Loucy (cell line): ENCODE measurements around the gene DPCD.

ENCODE experiments used
- H2AFZ ChIP-seq: fragments of 200-600 bp; sonication (generic); 2 replicates; pipeline ENCODE4 v1.6.0; 2016; ENCODE audit warnings: antibody characterized with exemption, mild to moderate bottlenecking, low read length, moderate library complexity
- H3F3A ChIP-seq: fragments of 200-600 bp; 2 replicates; pipeline ENCODE4 v1.6.0; 2016; ENCODE audit warnings: antibody characterized with exemption, low read depth, mild to moderate bottlenecking
- H3K27me3 ChIP-seq: fragments of 200-600 bp; sonication (generic); 2 replicates; pipeline ENCODE4 v1.6.1; 2014; ENCODE audit warnings: low read length, mild to moderate bottlenecking; ENCODE audit not compliant: insufficient read depth, poor library complexity, severe bottlenecking
- H3K36me3 ChIP-seq: fragments of 200-600 bp; sonication (generic); 2 replicates; pipeline ENCODE4 v1.6.1; 2016; ENCODE audit warnings: low read length; ENCODE audit not compliant: insufficient read depth
- H3K4me1 ChIP-seq: fragments of 200-600 bp; sonication (generic); 2 replicates; pipeline ENCODE4 v1.5.1; 2014; ENCODE audit warnings: low read length, mild to moderate bottlenecking; ENCODE audit not compliant: insufficient read depth, poor library complexity, severe bottlenecking
- H3K4me2 ChIP-seq: fragments of 200-600 bp; sonication (generic); 2 replicates; pipeline ENCODE4 v1.6.0; 2014; ENCODE audit warnings: antibody characterized with exemption, low read length, low read depth, mild to moderate bottlenecking; ENCODE audit not compliant: poor library complexity, severe bottlenecking
- H3K4me3 ChIP-seq: fragments of 200-600 bp; sonication (generic); 2 replicates; pipeline ENCODE4 v1.5.1; 2014; ENCODE audit warnings: low read length, mild to moderate bottlenecking, mixed read lengths; ENCODE audit not compliant: poor library complexity, severe bottlenecking
- H3K79me2 ChIP-seq: fragments of 200-600 bp; sonication (generic); 2 replicates; pipeline ENCODE4 v1.6.1; 2014; ENCODE audit warnings: low read length; ENCODE audit not compliant: insufficient read depth
- H3K9ac ChIP-seq: fragments of 200-600 bp; sonication (generic); 2 replicates; pipeline ENCODE4 v1.6.0; 2014; ENCODE audit warnings: mild to moderate bottlenecking, low read depth, low read length, moderate library complexity; ENCODE audit not compliant: poor library complexity, severe bottlenecking
- H3K9me2 ChIP-seq: fragments of 200-600 bp; sonication (generic); replicated peaks from 2 replicates; pipeline ENCODE4 v1.6.1; 2016; ENCODE audit warnings: low read depth, low read length, mixed read lengths
- H3K9me3 ChIP-seq: fragments of 200-600 bp; sonication (generic); 2 replicates; pipeline ENCODE4 v1.6.1; 2014; ENCODE audit warnings: mild to moderate bottlenecking, antibody characterized with exemption, low read length, low read depth; ENCODE audit not compliant: insufficient read depth
- H4K20me1 ChIP-seq: fragments of 200-600 bp; sonication (generic); 2 replicates; pipeline ENCODE4 v1.6.0; 2014; ENCODE audit warnings: antibody characterized with exemption, low read length, mild to moderate bottlenecking; ENCODE audit not compliant: insufficient read depth, poor library complexity, severe bottlenecking
- EZH2phosphoT487 ChIP-seq: fragments of 200-600 bp; IDR thresholded peaks from 2 replicates; pipeline ENCODE4 v1.6.1; 2018; ENCODE audit warnings: antibody characterized with exemption, mild to moderate bottlenecking, moderate library complexity, borderline replicate concordance
- TF ChIP-seq, protein P1 (sequence below): fragments of 200-600 bp; sonication (generic); conservative IDR thresholded peaks from 2 replicates; pipeline ENCODE4 v1.5.1; 2014; ENCODE audit warnings: mild to moderate bottlenecking, antibody characterized with exemption, low read length

DPCD gene

DNA sequence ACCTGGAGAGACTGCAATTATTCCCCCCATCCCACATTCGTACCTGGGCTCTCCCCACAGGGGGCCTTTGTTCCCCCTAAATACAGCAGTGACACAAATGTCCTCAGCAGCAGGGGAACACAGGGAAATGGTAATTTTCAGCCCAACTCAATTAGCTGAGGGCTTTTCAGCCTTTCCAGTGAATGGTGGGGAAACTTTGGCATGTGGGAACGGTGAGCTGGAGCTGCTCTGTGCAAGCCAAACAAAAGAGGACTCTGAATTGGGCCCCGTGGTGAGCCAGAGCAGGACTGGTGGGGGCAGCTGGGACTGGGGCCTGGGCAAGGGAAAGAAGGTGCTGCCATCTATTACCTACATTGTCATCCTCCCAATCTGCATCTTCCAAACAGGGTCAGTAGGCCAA lies 55.9 kb downstream of the DPCD start:
- Histone ChIP-seq H3K9ac (no peak overlapping the region), H4K20me1 (no peaks in the 10 kb centered on the region), H3K9me2 (no peaks in the 10 kb centered on the region), H3K4me3 (no peak overlapping the region), H3K36me3 (peaks cover 25% of the 10 kb centered on the region; the same call in 1 of the 2 replicates), H3F3A (no peaks in the 10 kb centered on the region), H3K4me1 (no peaks in the 10 kb centered on the region), H3K9me3 (no peaks in the 10 kb centered on the region), H2AFZ (no peak overlapping the region), H3K79me2 (no peaks in the 10 kb centered on the region), H3K27me3 (no peaks in the 10 kb centered on the region), H3K4me2 (no peak overlapping the region)
- TF ChIP-seq EZH2phosphoT487 = no peak
- TF ChIP-seq, protein P1, sequence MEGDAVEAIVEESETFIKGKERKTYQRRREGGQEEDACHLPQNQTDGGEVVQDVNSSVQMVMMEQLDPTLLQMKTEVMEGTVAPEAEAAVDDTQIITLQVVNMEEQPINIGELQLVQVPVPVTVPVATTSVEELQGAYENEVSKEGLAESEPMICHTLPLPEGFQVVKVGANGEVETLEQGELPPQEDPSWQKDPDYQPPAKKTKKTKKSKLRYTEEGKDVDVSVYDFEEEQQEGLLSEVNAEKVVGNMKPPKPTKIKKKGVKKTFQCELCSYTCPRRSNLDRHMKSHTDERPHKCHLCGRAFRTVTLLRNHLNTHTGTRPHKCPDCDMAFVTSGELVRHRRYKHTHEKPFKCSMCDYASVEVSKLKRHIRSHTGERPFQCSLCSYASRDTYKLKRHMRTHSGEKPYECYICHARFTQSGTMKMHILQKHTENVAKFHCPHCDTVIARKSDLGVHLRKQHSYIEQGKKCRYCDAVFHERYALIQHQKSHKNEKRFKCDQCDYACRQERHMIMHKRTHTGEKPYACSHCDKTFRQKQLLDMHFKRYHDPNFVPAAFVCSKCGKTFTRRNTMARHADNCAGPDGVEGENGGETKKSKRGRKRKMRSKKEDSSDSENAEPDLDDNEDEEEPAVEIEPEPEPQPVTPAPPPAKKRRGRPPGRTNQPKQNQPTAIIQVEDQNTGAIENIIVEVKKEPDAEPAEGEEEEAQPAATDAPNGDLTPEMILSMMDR = no peak

DNA sequence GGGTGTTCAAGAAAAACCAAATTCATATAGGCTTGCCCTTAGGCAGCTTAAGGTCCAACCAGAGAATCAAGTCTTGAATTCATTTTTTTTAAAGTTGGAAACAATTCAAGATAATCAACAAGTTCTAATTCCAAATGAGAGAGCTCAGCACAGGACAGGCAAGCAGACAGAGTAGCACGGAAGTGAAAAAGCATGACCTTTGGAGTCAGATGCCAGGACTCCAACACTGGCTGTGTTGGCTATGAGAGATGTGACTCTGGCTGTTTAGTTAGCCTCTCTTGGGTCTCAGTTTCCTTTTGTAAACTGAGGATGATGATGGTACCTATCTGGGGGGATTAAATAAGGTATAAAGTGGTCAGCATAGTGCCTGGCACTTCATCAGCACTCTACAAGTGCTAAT lies 57.5 kb downstream of the DPCD start:
- TF ChIP-seq, protein P1 = no peak
- no peak for TF ChIP-seq EZH2phosphoT487
- H3K27me3 ChIP-seq = no peaks in the 10 kb centered on the region
- no peaks in the 10 kb centered on the region for H3K4me1 ChIP-seq

DNA sequence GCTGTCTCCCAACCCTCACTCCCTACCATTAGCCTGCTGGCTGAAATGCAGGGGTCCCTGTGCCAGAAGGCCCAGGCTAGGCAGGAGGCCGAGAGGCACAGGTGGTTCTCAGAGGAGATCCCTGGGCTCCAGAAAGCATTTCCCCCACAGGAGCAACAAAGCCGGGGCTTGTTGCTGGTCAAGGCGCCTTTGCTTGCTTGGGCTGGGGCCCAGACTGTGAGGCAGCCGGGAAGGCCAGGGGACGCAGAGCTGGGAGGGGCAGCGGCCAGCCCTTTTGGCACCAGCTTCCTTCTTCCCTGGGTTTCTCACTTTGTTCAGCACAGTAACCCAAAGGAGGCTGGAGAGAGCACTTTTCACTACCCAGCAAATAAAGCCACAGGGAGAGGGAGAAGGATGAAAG lies 58.2 kb downstream of the DPCD start:
- Histone ChIP-seq H3K27me3 (no peaks in the 10 kb centered on the region), H3K36me3 (peaks cover 28% of the 10 kb centered on the region; the same call in 1 of the 2 replicates), H3K79me2 (no peaks in the 10 kb centered on the region), H4K20me1 (no peaks in the 10 kb centered on the region), H3K4me1 (no peaks in the 10 kb centered on the region), H3K9me2 (no peaks in the 10 kb centered on the region), H3K9me3 (no peaks in the 10 kb centered on the region), H3K4me2 (no peak overlapping the region), H2AFZ (no peak overlapping the region), H3K9ac (no peak overlapping the region), H3F3A (no peaks in the 10 kb centered on the region), H3K4me3 (no peak overlapping the region)
- no peak for TF ChIP-seq EZH2phosphoT487
- TF ChIP-seq, protein P1 = no peak

More for the DNA sequence above, 57.5 kb downstream of the DPCD start:
- Histone ChIP-seq H4K20me1 (no peaks in the 10 kb centered on the region), H3F3A (no peaks in the 10 kb centered on the region), H3K9ac (no peak overlapping the region), H3K9me3 (no peaks in the 10 kb centered on the region), H3K9me2 (no peaks in the 10 kb centered on the region), H3K79me2 (no peaks in the 10 kb centered on the region), H3K36me3 (peaks cover 28% of the 10 kb centered on the region; the same call in 1 of the 2 replicates), H2AFZ (no peak overlapping the region), H3K4me2 (no peak overlapping the region), H3K4me3 (no peak overlapping the region)
